Panc1 (cell line): Measurements from ENCODE around the gene MICAL2. TPM values are rescaled to one million over a fixed set of nuclear protein-coding genes. Genes with fewer than 3 reads are reported as not detected.
A peak's percentile ranks its signal among the peaks of the same experiment; 100 is the strongest.

Source experiments
- ATAC-seq: fragments of 200-7000 bp; cut with Tn5 transposase; 2 replicates; pipeline ENCODE4 v1.9.1; 2020; ENCODE audit warnings: mild to moderate bottlenecking, moderate library complexity
- BruUV-seq: library from RNA; stranded (reverse); fragments of 400-500 nt; replicated peaks from 2 replicates; lab custom pipeline; 2021; lab: Mats Ljungman, UMichigan
- CTCF ChIA-PET: fragments of 300-600 bp; sonication (Branson Sonifier 250); formaldehyde crosslinking; loops from one replicate; lab custom pipeline; 2022; ENCODE audit warnings: antibody characterized with exemption; lab: Charles Lee
- POLR2A ChIA-PET: fragments of 300-600 bp; sonication (Branson Sonifier 250); formaldehyde crosslinking; loops from one replicate; lab custom pipeline; 2022; ENCODE audit warnings: antibody characterized with exemption; lab: Charles Lee
- DNase-seq: peaks from one replicate; pipeline ENCODE4 v3.0.0-alpha.2; 2010; ENCODE audit warnings: low read depth, low spot score
- H3K27ac ChIP-seq: 2 replicates; pipeline ENCODE4 v1.5.1; 2011; ENCODE audit warnings: mild to moderate bottlenecking, low read length, inconsistent platforms
- H3K27me3 ChIP-seq: fragments of 200-500 bp; sonication (Bioruptor generic); 2 replicates; pipeline ENCODE4 v1.6.0; 2014; ENCODE audit warnings: low read length, inconsistent platforms; ENCODE audit not compliant: control insufficient read depth, insufficient read depth
- H3K36me3 ChIP-seq: fragments of 200-500 bp; sonication (Bioruptor generic); 2 replicates; pipeline ENCODE4 v1.5.1; 2014; ENCODE audit warnings: inconsistent platforms, mild to moderate bottlenecking, low read length, moderate library complexity; ENCODE audit not compliant: control insufficient read depth, insufficient read depth
- H3K4me1 ChIP-seq: 2 replicates; pipeline ENCODE4 v1.5.1; 2011; ENCODE audit warnings: inconsistent platforms, mild to moderate bottlenecking, low read length, moderate library complexity; ENCODE audit not compliant: control insufficient read depth, insufficient read depth
- H3K4me3 ChIP-seq, 2 experiments: 2 replicates each; pipeline ENCODE4 v1.5.1; 2011 to 2012; ENCODE audit warnings: low read depth in 2 of 2, low read length in 2 of 2, mild to moderate bottlenecking in 2 of 2, inconsistent platforms in 1 of 2, moderate library complexity in 1 of 2
- H3K9me3 ChIP-seq: fragments of 200-500 bp; sonication (Bioruptor generic); 2 replicates; pipeline ENCODE4 v1.5.1; 2014; ENCODE audit warnings: low read depth, mild to moderate bottlenecking, inconsistent platforms, low read length, moderate library complexity; ENCODE audit not compliant: control insufficient read depth, insufficient read depth
- POLR2AphosphoS5 ChIP-seq: IDR thresholded peaks from 2 replicates; pipeline ENCODE4 v1.6.1; 2012; ENCODE audit warnings: mild to moderate bottlenecking, low read depth, low read length, moderate library complexity
- SIN3A ChIP-seq: IDR thresholded peaks from 2 replicates; pipeline ENCODE4 v1.6.1; 2012; ENCODE audit warnings: low read depth, mild to moderate bottlenecking, low read length, moderate library complexity, borderline replicate concordance; ENCODE audit not compliant: insufficient read depth
- TCF7L2 ChIP-seq: IDR thresholded peaks from 2 replicates; pipeline ENCODE4 v1.6.1; 2011; ENCODE audit warnings: mild to moderate bottlenecking, low read depth, low read length, inconsistent platforms
- in situ Hi-C: cut with HindIII; loops from 2 replicates; pipeline ENCODE4 v1.10.0; 2016; ENCODE audit warnings: low sequenced_read_pairs, low pct_unique_long_range_greater_than_20kb
- intact Hi-C: fragments of 100-400 bp; cut with micrococcal nuclease; formaldehyde crosslinking; loops from one replicate; pipeline ENCODE4 v1.10.0; 2022; ENCODE audit not compliant: unreplicated experiment
- total RNA-seq: library from RNA; stranded (reverse); gene quantifications from one replicate; pipeline ENCODE4 v1.2.1, GENCODE V29; 2021; ENCODE audit not compliant: unreplicated experiment
- TF ChIP-seq, protein P1 (sequence below): fragments of 450-650 bp; IDR thresholded peaks from 2 replicates; pipeline ENCODE4 v1.5.1; 2017; ENCODE audit warnings: mild to moderate bottlenecking
- TF ChIP-seq, protein P2 (sequence below), 2 experiments: IDR thresholded peaks; 2 replicates each; pipeline ENCODE4 v1.6.1; 2011 to 2012; ENCODE audit warnings: low read depth in 2 of 2, control low read depth in 1 of 2, low read length in 1 of 2, mild to moderate bottlenecking in 1 of 2, moderate library complexity in 1 of 2; ENCODE audit not compliant: insufficient read depth in 1 of 2

Gene MICAL2
- total RNA-seq, 1 experiment from 2014 or later = 199 TPM

- Histone ChIP-seq H3K4me1 (no peaks in the 10 kb centered on the region), H3K4me3 (no peak overlapping the region), H3K36me3 (peaks cover 8% of the 10 kb centered on the region), H3K9me3 (no peaks in the 10 kb centered on the region), H3K27ac (no peak overlapping the region), H3K27me3 (no peaks in the 10 kb centered on the region)
- intact Hi-C loops = no loop called here
- POLR2A ChIA-PET = no interaction called here
- TSS peak; percentile 29 for BruUV-seq
- CTCF ChIA-PET = no interaction called here
- in situ Hi-C loops = no loop called here
- TF ChIP-seq SIN3A (no peak), POLR2AphosphoS5 (no peak)
- TF ChIP-seq, protein P1, sequence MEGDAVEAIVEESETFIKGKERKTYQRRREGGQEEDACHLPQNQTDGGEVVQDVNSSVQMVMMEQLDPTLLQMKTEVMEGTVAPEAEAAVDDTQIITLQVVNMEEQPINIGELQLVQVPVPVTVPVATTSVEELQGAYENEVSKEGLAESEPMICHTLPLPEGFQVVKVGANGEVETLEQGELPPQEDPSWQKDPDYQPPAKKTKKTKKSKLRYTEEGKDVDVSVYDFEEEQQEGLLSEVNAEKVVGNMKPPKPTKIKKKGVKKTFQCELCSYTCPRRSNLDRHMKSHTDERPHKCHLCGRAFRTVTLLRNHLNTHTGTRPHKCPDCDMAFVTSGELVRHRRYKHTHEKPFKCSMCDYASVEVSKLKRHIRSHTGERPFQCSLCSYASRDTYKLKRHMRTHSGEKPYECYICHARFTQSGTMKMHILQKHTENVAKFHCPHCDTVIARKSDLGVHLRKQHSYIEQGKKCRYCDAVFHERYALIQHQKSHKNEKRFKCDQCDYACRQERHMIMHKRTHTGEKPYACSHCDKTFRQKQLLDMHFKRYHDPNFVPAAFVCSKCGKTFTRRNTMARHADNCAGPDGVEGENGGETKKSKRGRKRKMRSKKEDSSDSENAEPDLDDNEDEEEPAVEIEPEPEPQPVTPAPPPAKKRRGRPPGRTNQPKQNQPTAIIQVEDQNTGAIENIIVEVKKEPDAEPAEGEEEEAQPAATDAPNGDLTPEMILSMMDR = no peak
- no peak for ATAC-seq
- no peak for DNase-seq
Measured at GRCh38 chr11:12209096-12209495, 98.7 kb downstream of the MICAL2 start.

DNA sequence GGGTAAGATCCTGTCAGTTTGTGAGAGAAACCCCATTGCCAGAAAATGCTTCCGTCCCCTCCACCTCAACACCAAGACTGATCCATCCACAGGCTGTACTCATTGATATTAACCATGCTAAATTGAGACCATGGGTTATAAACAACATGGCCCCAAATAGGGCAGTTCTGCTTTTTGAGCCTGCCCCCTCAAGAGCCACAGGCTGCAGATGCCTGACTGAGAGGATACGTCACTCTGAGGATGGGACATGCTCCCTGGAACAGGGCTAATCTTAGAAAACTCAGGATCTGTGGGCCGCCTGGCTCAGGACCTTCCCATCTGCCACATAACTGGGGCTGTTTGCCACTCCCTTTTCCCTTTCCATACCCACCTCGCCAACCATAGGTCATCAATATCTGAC lies 99.8 kb downstream of the MICAL2 start:
- in situ Hi-C loops = no loop called here
- intact Hi-C loops = no loop called here
- no peaks in the 10 kb centered on the region for H3K9me3 ChIP-seq
- BruUV-seq = no TSS peak
- peaks cover 8% of the 10 kb centered on the region for H3K36me3 ChIP-seq
- CTCF ChIA-PET = no interaction called here
- H3K27ac ChIP-seq = no peak overlapping the region
- H3K4me1 ChIP-seq = no peaks in the 10 kb centered on the region
- no peak for ATAC-seq
- H3K27me3 ChIP-seq = no peaks in the 10 kb centered on the region
- POLR2A ChIA-PET = no interaction called here
- no peak for DNase-seq
- no peak overlapping the region for H3K4me3 ChIP-seq
- TF ChIP-seq TCF7L2 (no peak), POLR2AphosphoS5 (no peak)
- TF ChIP-seq, protein P2, sequence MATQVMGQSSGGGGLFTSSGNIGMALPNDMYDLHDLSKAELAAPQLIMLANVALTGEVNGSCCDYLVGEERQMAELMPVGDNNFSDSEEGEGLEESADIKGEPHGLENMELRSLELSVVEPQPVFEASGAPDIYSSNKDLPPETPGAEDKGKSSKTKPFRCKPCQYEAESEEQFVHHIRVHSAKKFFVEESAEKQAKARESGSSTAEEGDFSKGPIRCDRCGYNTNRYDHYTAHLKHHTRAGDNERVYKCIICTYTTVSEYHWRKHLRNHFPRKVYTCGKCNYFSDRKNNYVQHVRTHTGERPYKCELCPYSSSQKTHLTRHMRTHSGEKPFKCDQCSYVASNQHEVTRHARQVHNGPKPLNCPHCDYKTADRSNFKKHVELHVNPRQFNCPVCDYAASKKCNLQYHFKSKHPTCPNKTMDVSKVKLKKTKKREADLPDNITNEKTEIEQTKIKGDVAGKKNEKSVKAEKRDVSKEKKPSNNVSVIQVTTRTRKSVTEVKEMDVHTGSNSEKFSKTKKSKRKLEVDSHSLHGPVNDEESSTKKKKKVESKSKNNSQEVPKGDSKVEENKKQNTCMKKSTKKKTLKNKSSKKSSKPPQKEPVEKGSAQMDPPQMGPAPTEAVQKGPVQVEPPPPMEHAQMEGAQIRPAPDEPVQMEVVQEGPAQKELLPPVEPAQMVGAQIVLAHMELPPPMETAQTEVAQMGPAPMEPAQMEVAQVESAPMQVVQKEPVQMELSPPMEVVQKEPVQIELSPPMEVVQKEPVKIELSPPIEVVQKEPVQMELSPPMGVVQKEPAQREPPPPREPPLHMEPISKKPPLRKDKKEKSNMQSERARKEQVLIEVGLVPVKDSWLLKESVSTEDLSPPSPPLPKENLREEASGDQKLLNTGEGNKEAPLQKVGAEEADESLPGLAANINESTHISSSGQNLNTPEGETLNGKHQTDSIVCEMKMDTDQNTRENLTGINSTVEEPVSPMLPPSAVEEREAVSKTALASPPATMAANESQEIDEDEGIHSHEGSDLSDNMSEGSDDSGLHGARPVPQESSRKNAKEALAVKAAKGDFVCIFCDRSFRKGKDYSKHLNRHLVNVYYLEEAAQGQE (IDR thresholded peaks at IDR 0.05; ENCODE audit: insufficient read depth in 1 of 2, low read depth in 2 of 2, low read length in 1 of 2) = no peak

GRCh38 chr11:12211331-12212065 lies 101.1 kb downstream of the MICAL2 start:
- in situ Hi-C loops = no loop called here
- no TSS peak for BruUV-seq
- ChIA-PET CTCF (no interaction called here), POLR2A (no interaction called here)
- no peak for DNase-seq
- Histone ChIP-seq H3K4me1 (no peaks in the 10 kb centered on the region), H3K4me3 (no peak overlapping the region), H3K27ac (no peak overlapping the region), H3K9me3 (no peaks in the 10 kb centered on the region), H3K27me3 (no peaks in the 10 kb centered on the region), H3K36me3 (peaks cover 8% of the 10 kb centered on the region)
- TF ChIP-seq TCF7L2 (no peak), POLR2AphosphoS5 (no peak), SIN3A (no peak)
- TF ChIP-seq, protein P2 (IDR thresholded peaks at IDR 0.05; ENCODE audit: insufficient read depth in 1 of 2, low read depth in 2 of 2, low read length in 1 of 2) = no peak
- TF ChIP-seq, protein P1 = no peak
- intact Hi-C loops = no loop called here
- no peak for ATAC-seq
